NCI-H774 (cell line): ENCODE results near the gene MEF2A.

Source experiments
- DNase-seq: peaks from one replicate; lab custom pipeline; 2025; lab: John Stamatoyannopoulos, UW

Gene MEF2A

GRCh38 chr15:99564221-99565048, 1.3 kb upstream of the MEF2A start:
- DNase-seq = no peak

GRCh38 chr15:99565049-99565298, 810 bp upstream of the MEF2A start:
- no peak for DNase-seq

GRCh38 chr15:99566157-99566897, 543 bp downstream of the MEF2A start:
- no peak for DNase-seq

- no peak for DNase-seq
Observed at GRCh38 chr15:99568625-99569352, 3.0 kb downstream of the MEF2A start.

DNA sequence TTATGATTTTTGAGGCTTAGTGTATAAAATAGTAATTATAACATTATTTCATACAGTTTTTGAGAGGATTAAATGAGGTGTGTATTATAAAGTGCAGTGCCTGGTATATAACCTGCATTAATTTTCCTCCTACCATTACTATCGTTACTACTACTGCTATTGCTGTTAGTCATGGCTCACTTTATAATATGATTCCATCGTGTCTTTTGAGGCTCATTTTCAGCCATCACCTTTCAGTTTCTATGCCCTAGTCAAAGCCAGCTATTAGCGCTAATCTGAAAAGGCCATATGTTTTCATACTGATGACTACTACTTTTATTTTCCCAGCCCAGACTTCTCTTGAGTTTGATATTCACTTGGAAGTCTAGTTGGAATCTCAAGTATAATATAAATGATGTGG, 5.5 kb downstream of the MEF2A start:
- DNase-seq = no peak

DNA sequence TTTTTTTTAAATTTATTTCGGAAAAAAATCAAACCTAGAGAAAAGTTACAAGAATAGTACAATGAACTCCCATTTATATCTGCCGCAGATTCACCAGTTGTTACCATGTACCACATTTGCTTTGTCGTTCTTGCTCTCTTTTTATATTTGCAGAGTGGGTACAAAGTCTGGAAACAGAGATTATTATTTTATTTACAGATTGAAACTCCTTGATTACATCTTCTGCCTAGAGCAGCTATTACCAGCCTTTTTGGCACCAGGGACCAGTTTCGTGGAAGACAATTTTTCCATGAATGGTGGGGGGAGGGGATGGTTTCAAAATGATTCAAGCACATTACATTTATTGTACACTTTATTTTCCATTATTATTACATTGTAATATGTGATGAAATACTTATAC, 8.3 kb downstream of the MEF2A start:
- no peak for DNase-seq

- no peak for DNase-seq
Observed at GRCh38 chr15:99574502-99574901, 8.7 kb downstream of the MEF2A start.

GRCh38 chr15:99578809-99579208, 13.0 kb downstream of the MEF2A start:
- DNase-seq = no peak

DNA sequence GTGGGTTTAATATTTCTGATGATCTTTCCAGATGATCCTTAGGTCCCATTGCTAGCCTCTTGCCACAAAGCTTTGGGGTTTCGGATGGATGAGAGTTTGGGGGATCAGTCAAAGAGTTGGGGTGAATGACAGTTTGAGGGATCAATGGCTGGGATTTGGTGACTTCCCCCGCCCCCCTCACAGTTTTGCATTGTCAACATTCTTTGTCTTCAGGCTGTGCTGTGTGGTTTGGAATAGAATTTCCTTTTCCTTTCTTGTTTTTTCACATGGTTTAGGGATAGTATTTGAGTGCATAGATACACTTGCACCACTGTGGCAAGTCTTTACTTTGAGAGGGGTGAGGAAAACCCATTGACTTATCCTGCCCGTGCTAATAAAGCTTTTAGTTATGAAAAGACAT, 14.3 kb downstream of the MEF2A start:
- no peak for DNase-seq

- DNase-seq = no peak
Observed at GRCh38 chr15:99582508-99582960, 16.8 kb downstream of the MEF2A start.

- no peak for DNase-seq
Observed at GRCh38 chr15:99584081-99584600, 18.4 kb downstream of the MEF2A start.

DNA sequence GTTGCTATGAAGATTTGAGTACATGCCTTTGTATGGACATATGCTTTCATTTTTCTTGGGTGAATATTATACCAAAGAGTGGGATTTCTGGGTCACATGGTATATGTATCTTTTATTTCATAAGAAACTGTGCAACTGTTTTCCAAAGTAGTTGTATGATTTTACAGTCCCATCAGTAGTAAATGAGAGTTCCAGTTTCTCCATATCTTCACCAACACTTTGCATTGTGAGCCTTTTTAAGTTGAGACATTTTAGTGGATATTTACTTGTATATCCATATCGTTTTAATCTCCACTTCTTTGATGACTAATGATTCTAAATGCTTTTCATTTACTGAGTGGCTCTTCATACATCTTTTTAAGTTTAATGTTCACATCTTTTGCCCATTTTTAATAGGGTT, 20.3 kb downstream of the MEF2A start:
- no peak for DNase-seq

DNA sequence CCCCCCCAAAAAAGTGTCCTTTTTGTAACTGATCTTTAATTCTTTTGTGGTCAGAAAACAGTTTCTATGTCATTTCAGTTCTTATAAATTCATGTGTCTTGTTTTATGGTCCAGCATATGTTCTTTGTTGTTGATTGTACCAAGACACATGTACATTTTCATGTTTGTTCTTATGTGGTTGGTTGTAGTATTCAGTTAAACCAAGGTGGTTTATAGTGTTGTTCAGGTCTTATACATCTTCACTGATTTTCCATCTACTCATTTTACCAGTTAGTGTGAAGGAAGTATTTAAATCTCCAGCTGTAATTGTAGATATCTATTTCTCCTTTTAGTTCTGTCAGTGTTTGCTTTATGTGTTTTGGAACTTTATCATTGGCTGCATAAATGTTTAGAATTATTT, 24.0 kb downstream of the MEF2A start:
- DNase-seq = no peak

GRCh38 chr15:99590913-99591646, 25.3 kb downstream of the MEF2A start:
- DNase-seq = no peak

DNA sequence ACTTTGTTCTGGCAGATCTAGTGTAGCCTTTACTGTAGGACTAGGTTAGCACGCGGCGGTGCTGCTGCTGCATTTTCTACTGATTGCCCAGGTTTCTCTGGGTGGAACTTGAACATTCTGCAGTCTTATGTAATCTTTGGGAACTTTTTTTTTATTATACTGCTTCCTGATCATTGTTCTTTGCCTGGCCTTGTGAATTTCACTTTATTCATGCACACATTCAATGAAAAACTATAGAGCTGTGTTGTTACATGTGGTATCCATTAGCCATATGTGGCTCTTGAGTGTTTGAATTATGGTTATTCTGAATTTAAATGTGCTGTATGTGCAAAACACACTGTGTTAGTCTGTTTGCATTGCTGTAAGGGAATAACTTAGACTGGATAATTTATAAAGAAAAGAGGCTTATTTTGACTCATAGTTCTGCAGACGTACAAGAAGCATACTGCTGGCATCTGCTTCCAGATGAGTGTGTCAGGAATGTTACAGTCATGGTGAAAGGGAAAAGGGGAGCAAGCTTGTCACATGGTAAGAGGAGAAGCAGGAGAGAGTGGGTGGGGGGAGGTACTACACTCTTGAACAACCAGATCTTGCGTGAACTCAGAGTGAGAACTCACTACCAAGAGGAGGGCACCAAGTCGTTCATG, 26.5 kb downstream of the MEF2A start:
- DNase-seq = no peak

DNA sequence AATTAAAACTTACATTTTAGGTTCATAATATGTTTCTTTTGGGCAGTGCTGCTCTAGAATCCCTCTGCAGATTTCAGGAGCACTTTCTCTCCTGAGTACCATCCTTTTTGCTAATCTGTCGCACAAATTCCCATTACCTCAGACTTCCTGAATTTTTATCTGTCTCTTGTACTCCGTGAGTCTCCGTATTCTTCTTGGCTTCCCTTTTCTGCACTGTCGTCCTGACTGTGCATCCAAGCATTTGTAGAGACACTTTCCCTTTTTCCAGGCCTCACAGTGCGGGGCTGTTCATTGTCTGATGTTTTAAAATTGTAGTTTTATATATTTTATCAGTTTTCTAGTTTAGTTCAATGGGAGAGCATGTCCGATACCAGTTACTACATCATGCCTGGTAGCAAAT, 27.3 kb downstream of the MEF2A start:
- DNase-seq = no peak

DNA sequence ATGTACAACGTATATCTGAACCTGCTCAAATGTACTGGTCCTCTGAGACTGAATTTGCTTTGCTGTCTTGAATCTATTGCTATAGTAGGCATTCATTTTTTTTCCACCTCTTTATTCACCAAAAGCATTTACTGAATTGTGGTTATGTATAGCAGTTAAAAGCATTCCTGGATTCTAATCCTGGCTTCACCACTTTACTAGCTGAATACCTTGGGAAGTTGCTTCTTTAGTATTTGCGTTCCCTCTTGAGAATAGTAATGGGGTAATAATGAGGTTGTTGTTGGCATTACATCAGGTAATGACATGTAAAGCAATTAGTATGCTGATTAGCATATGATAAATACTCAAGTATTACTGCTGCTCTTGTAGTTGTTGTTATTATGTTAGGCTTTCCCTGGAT, 29.1 kb downstream of the MEF2A start:
- DNase-seq = no peak

DNA sequence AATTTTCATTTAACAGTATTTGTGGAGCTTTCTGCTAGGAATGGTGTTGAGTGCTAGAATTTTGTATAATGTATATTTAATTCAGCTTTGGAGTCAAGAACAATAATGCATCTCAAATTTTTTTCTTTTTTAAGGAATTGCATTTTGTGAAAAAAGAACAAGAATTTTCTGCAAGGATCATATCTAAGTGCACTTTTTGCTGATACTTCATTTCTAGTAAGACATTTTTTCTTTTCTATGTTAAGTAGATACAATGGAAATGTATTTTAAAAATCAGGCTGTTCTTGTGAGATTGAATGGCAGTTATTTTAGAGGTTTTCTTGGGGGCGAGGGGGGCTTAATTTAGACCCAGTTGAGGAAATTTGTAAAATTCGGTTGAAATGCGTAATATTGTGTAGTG, 32.5 kb downstream of the MEF2A start:
- no peak for DNase-seq

- DNase-seq = no peak
Observed at GRCh38 chr15:99603828-99604227, 38.0 kb downstream of the MEF2A start.

- no peak for DNase-seq
Observed at GRCh38 chr15:99604865-99605264, 39.1 kb downstream of the MEF2A start.

DNA sequence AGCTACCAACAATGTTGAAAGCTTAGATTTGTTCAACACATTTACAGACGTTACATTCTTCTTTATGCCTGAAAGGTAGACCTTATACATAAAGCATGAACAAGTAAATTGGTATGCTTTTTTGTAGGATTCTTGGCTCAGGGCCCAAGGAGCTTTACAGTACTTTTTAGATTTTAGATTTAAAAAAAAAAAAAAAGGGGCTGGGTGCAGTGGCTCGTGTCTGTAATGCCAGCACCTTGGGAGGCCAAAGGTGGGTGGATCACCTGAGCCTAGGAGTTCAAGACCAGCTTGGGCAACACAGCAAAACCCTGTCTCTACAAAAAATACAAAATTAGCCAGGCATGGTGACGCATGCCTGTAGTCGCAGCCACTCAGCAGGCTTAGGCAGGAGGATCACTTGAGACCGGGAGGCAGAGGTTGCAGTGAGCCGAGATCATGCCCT, 39.7 kb downstream of the MEF2A start:
- no peak for DNase-seq

GRCh38 chr15:99605990-99606389, 40.2 kb downstream of the MEF2A start:
- no peak for DNase-seq
